HG02571 (cell line): ENCODE measurements around the gene RNU6-8.

Experiments
- ATAC-seq: cut with Tn5 transposase; IDR thresholded peaks from one replicate; pipeline ENCODE4 v1.9.1; 2021; ENCODE audit warnings: mild to moderate bottlenecking, moderate library complexity; ENCODE audit not compliant: unreplicated experiment

RNU6-8 gene

DNA sequence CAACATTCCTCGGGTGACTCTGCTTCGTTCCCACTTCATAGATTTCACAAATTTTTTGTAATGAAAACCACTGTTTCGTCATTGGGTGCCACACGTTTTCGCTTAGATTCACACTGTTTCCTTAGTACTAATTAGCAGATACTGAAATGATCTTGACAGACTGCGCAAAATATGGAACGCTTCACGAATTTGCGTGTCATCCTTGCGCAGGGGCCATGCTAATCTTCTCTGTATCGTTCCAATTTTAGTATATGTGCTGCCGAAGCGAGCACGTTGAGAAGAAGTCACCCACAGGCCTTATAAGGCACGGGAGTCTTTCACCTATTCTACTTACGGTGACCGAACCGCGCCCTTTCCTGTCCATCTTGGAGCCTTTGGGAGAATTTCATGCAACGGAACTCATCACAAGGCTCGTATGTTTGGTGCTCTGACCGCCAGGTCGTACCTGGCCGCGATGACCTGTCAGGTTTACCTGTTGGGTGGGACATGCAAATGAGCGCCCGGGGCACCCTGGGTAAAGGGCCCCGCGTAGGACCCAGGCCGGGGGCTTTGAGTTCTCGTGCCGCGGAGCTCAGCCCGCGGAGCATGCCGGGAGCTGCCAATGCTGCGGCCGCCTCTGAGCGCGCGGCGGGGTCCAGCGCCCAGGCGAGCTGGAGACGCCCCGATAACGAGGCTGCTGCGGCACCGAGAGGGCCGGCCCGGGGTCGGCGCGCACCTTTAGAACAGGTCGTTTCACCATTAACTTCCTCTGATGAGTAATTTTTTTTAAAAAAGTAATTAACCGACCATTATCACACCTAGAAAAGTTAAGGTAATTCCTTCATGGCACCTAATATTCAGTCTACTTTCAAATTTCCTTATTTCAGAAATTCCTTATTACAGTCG lies at the start of gene RNU6-8:
Gene RNU6-8 (minus strand): TSS at position 272 of the 885 bp plus-strand sequence.
- peak; percentile 61 for ATAC-seq

DNA sequence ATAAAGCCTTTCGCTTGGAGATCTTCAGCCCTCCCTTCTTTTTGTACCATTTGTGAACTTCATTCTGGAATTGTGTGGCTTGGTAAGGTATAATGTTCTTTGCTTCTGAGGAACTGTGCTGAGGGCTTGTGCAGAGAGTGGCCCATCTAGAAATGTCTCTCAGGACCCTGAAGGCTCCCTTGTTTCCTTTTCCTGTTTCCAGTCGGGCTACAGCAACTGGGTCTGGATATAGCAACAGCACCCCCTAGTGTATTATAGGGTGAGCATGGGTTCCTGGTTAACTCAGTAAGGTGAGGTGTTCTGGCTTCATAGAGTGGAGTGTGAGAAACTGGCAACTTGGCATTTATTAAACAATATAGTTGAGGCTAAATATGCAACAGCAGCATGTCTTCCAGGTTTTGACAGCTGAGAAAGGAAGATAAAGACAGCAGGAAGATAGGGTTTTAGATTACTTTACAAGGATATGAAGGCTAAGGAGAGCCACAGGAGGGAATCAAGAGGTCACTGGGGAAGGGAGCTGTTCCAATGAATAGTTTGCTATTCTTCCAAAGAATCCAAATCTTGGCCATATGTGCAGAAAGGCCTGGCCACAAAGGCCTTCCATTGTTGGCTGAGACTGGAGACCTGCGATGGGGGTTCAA lies 49.1 kb upstream of the RNU6-8 start:
- peak; percentile 81 for ATAC-seq

DNA sequence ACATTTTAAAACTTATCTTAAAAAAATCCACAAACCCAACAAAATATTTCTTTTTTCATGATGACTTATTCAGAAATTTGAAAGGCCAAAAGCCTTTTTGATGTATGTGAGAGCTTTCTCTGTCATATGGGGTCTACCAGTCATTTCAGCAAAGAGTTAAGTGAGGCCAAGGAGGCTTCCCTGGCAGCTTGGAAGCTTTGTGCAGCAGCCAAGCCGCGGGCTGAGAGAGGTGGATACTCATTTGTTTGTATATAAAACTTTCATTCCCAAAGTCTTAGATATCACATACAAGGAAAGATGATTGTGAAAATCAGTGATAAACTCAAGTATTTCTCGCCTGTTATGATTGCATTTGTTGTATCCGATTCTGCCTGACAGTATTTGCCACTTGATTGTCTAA lies 48.5 kb upstream of the RNU6-8 start:
- ATAC-seq: no peak

DNA sequence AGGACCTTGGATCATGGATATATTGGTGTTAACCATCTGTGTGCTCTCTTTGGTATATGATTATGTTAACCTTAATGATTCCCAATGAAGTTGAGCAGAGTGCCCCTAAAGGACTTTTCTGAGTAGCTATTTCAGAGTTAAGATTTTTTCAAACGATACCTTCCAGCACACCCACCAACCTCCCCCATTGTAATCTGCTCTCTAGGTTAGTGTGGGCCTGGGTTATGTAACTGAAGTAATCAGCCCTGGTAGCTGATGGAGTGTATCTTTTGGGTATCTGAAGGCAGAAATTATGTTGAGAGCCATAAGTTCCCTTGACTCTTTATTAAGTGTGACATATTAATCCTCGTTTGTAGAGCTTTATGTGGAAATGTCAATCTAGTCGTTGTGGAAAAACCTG lies 47.6 kb upstream of the RNU6-8 start:
- ATAC-seq: no peak

DNA sequence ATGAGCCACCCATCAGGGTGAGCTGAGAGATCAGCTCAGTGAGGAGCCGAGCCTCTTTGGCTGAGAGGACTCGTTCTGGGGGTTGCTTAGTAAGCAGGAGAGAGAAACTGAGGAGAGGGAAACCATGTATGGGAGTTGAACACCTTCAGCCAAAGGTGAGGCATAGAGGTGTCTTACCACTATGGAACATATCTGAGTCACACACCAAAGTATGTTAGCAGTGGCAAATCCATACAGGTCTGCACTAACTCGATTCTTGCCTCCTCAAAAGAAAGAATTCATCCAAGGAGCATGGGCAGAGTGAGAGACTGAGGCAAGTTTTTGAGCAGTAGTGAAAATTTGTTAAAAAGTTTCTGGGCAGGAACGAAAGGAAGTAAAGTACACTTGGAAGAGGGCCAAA lies 46.7 kb upstream of the RNU6-8 start:
- no peak for ATAC-seq

DNA sequence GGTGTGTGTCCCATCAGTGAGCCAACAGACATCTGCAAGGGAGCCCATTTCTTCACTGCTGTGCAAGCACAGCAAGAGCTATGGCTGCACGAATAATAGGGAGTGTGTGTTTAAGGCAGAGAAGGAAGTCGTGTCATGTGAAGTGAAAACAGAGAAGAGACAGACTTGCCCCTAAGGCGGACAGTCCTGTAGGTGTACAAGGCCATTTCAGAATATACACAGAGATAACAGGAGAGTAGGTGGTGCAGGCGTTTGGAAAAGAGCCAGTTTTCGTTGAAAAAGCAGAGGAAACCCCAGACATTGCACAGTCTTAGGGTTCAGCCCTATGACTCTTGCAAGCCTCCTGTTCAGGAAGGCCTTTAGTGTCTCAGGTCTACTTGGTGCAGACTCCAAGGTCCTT lies 46.3 kb upstream of the RNU6-8 start:
- no peak for ATAC-seq

DNA sequence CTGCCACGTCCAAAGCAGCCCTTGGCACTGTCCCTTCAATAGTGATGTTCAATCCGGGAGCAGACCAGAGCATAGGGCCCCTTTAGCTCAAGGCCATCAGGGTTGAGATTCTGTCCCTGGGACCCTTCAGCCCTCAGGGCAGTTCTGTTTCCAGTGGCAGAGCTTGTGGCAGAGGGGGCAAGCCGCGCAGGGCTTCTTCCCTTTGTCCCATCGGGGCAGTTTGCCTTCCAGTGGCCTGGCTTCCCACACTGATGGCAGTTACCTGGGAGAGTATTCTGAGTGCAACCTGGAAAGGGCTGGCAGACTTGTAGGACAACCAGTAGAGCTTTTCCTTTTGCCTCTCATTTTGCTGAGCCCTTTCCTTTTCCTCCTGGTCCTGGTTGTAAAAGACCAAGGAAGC lies 43.7 kb upstream of the RNU6-8 start:
- ATAC-seq: no peak

DNA sequence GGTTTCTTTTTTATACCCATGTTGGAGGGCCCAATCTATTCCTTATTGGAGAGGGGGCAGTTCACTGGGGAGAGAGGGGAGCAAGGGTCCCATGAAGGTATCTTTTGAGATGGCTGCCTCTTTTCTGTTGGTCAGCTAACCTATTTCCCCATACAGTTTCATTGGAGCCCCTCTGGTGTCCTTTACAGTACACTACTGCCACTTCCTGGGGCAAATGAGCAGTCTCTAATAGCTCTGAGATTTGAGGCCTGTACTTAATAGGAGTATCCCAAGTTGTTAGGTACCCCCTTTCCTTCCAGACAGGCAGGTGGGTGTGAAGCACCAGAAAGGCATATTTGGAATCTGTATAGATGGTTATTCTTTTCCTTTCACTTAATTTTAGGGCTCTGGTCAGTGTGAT lies 41.3 kb upstream of the RNU6-8 start:
- no peak for ATAC-seq

DNA sequence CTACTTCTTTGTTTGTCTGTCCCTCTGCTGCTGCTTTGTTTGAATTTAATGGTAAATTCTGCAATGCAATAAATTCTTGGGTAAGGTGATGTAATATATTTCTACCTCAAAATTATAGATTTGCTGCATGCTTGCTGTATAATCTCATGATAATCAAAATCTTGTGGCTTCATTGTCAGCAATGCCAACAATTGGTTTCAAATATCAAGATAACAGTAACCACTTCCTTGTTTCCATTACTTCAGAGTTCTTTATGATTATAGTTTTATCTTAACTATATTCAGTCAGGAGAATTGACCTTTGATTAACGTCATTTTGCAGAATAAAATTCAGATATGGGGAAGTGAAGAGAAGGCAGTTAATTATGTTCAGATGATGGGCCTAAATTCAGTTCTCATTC lies 30.2 kb upstream of the RNU6-8 start:
- ATAC-seq: no peak

DNA sequence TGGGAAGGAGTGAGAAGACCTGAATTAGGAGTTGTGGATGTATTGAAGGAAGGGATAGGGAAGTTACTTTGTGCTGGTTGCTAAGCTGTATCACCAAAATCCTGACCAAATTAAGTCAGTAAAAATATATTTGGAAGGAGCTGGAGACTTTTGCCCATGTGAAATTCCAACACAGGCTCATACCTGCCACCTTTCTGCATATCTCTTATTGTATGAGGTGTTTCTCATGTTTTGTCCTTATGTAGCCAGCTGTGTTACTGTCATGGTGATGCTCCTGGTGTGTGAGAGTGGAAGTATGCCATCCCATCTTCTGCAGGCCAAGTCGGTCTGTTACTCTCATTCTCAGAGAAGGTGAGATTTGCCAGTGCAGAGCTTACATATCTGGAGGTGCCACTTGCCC lies 29.4 kb upstream of the RNU6-8 start:
- no peak for ATAC-seq

DNA sequence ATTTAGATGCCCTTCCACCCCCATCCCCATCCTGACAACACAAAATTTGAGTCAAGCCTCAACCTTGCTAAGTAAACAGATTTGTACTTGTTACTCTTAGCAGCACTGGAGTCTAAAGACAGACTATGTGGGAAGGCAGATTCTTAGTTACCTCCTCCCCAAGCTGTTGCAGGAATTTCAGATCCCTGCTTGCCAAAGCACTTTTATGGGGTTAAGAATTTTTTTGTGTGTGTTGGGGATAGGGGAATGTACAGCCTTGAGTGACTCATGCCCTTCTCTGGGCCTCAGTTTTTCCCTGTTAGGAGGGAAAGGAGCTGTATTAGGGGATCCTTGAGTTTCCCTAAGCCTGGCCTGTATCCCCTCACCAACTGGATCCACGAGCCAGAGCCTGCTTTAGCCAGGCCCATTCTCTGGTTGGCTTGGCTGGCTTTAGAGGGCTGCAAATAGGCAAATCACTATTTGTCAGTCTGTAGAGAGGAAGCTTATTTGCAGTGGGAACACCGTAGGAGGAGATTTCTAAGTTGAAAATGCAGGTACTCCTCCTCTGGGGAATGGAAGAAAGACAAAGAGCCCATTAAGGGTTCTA lies 27.7 kb upstream of the RNU6-8 start:
- no peak for ATAC-seq

DNA sequence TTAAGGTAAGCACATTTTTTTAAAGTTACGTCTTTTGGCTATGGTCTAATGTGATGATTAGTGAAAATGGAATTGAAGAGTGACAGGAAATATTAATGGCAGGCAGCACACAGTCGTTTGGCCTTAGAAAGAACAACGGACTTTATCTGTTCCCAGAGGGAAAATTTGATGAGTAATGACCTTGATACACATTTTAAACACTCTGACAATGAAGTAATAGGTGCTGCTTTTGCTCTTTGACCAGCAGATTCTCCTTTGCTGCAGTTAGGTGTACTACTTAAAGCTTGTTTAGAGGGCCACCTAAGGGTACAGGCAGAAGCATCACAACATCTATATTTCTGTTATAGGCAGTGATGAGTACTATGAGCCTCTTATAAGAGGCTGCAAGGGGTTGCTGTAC lies 27.1 kb upstream of the RNU6-8 start:
- ATAC-seq: no peak

DNA sequence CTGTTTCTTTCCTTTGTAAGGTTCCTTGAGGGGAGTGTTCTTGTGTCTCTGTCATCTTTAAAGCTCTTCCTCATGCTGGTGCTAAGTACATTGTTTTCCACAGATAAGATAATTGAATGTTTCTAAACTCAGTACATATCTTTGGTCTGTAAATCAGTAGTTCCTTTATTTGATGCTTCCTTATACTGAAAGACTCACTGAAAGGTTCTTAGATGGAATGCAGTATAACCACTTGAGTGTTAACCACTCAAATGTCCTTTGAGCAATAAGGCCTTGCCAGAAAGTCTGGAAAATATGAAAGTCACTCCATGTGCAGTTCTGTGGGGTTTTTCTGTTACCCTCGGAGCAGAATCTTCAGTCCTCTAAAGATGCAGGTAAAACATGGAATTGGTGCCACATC lies 23.0 kb upstream of the RNU6-8 start:
- ATAC-seq: no peak

DNA sequence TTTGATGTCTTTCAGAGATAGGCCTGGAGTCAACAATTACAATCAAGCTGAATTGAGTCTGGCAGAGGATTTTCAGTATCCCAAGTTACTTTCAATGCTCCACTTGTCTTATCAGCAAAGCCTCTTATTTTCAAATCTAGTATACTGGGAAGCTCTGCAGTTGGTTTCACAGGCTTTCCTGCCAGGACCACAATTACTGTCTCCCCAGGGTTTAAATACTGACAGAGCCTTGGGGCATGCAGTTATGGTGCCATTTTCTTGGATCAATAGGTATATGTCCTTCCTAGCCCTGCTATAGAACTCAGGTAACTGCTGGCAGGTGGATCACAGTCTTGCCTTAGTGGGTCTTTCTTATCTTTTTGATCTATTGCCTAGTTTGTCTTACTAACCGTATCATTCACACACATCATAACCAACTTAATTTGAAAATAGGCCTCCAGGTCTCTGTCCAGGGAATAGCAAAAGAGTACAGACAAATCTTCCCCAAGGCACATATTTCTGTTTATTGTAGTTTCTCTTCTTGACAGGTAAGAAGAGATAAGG lies 22.4 kb upstream of the RNU6-8 start:
- no peak for ATAC-seq

DNA sequence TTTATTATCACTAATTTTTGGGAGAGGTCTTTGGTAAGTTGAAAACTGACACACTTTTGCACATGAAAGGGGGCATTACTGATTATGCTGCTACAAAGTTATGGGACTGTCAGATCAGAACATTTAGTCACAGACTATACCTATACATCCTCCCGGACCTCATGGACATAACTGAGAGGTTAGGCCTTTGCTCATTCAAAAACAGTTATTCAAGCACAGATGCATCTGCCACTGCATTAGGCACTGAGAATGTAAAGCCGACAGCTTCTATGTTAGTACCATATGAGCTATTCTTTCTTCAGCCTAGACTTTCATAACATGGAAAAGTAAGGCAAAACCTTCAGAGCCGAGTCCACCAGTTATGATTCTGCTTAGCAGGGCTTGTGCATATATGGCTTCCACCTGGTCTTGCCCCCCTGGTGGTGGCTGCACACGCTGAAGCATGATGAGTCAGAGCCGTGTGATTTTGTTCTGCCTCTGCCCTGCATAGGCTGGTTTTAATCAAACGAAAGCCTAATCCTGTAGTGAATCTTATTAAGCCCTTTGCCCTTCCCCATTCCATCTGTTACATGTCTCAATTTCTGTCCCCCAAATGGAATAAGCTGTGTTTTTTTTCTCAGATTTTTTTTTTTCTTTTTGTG lies 21.8 kb upstream of the RNU6-8 start:
- no peak for ATAC-seq

DNA sequence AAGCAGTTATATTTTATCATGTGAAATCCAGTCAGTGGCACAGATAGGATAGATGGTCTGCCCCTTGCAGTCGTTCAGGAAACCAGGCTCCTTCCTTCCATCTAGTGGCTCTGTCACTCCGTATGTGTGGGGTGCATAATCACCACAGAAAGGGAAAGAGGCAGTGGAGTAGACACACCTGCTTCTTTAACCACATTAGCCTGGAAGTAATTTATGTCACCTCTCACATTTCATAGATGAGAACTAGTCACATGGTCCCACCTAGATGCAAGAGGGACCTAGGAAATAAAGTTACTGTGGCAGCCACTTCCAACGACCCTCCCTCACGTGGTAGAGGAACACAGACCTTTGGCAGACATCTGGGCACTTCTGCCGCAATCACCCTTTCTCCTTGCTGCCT lies 14.2 kb upstream of the RNU6-8 start:
- no peak for ATAC-seq

DNA sequence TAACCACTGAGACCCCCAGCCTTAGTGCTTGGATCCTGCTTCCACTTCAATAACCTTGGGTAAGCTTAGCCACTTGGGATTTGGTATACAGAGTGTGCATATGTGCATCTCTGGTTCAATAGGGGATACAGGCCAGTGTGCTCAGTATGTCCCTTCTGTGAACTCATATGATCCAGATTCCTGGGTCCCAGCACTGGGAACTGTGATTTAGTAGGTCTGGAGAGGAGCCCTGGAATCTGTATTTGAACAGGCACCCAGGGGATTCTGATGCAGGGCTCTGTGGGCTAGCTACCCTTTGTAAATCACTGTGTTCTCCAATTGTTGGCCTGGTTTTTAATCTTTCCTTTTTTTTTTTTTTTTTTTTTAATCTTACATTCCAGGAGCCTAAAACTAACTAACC lies 9.8 kb upstream of the RNU6-8 start:
- ATAC-seq: no peak

DNA sequence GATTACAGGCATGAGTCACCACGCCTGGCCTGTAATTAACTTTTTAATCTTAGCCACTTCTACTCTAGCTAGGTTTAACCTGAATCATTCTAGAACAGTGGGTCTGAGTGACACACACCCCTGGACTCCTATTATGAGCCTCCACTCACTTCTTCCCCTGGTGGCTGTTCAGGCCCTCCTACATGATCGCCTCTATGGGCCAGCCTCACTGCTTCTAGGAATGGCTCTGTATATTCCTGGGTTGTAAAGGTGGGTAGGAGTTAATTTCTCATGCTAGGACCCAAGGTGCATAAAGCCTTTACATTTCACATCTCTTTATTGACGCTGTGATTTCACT lies 8.0 kb upstream of the RNU6-8 start:
- ATAC-seq: no peak

DNA sequence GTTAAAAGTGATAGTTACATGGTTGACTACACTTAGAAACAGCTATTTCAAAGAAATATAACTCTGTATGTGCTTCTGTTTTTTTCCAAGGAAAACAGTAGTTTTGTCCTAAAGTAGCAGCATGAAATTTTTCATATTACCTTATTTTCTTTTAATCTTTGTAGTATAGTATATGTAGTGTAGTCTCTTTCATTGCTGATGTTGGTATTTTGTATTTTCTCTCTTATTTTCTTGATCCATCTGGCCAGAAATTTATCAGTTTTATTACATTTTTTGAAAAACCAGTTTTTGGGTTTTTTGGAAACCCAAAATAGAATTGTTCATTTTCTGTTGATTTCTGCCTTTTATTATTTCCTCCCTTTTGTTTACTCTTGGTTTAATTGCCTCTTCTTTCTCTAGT lies 6.4 kb upstream of the RNU6-8 start:
- ATAC-seq: no peak

DNA sequence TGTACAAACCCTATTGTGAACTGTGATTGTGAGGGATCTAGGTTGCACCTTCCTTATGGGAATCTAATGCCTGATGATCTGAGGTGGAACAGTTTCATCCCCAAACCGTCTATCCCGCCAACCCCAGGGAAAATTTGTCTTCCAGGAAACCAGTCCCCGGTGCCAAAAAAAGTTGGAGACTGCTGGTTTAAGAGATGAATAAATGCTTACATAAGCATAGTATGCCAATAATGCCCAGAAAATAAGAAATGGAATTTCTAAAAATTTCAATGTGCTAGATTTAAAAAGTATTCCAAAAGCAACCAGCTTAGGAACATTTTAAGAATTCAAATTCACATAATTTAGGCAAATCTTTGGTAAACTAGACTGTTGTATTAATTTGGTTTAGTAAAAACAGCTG lies 5.4 kb upstream of the RNU6-8 start:
- ATAC-seq: no peak

DNA sequence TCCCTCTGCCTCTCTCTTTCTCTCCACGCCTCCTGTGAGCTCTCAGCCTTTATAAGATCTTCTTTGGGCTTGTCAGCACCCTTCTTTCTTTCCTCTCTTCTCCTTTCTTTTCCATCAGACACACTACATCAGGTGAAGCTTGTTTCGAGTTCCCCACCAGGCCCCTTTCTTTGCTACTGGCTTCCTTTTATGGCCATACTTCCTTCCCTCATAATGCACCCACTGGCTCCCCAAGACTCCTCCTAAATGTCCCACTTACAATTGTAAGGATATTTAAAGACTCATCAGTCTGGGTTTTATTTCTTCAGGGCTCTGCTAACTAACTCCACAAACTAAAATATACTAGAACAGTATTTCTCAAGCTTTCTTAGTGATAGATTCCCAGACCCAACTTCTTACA lies 3.5 kb upstream of the RNU6-8 start:
- ATAC-seq: no peak

DNA sequence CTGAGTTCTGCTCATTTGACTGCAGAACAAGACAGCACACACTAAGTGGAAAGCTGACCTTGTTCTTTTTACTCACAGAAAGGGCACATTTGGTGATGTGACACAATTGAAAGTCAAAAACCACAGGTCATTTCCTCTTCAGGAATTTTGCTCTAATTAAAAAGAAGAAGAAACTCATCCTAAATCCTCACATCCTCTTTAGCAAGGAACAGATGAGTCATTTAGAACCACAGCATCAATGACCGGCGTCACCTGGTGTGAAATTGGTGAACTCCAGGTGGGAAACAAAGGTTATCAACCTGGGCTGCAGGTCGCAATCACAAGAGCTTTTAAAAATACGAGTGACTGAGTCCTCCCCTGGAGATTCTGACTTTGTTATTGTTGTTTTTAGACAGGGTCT lies 2.9 kb upstream of the RNU6-8 start:
- ATAC-seq: no peak
